IPS-11a (cell line): ENCODE measurements around the gene GLRA1.
"Not testable (repeated sequence)": the region's sequence is repeated elsewhere in the genome, so short reads cannot be mapped to it uniquely, and the experiment has no call there.

ENCODE experiments used
- H3K4me3 ChIP-seq: one replicate; pipeline ENCODE4 v1.5.1; 2013; ENCODE audit warnings: low read depth, low read length, control low read depth

The GLRA1 gene

DNA sequence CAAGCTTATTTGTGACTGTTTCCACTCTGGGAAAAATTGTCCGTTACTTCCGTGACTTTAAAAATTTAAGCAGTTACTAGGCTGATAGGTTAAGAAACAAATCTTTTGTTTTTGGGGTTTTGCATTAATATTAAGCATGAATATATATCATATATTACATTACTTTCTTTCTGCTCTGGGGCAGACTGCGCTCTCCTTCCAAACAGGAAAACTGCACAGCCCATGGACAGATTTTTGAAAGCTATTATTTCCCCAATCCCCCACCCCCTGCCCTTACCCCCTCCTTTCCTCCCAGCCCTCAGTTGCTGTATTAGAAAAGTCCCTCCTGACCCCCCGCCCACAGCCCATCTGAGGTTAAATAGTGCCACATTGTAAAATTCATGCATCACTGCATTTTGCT is 102.5 kb downstream of the GLRA1 start:
- no peak overlapping the region for H3K4me3 ChIP-seq

GRCh38 chr5:151820903-151821302 is 103.7 kb downstream of the GLRA1 start:
- H3K4me3 ChIP-seq = no peak overlapping the region

DNA sequence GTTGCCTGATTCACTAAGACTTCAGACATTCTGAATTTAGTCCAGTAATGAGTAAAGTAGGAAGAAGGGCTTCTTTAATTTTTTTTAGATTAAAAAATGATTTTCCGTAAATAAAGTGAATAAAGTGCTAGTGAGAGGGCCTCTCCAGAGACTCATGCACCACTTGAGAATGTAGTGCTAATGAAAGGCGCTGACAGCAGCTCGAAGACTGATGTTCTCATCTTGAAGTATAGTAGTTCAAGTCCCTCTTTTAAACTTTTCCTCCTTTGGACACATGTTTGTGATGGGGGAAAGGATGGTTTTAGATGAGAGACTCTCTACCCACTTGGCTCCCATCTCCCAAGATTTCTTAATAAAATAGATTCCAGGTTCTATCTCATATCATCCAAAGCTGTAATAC is 104.4 kb downstream of the GLRA1 start:
- no peak overlapping the region for H3K4me3 ChIP-seq

- H3K4me3 ChIP-seq = no peak overlapping the region
Measured at GRCh38 chr5:151819830-151820229, 104.8 kb downstream of the GLRA1 start.

DNA sequence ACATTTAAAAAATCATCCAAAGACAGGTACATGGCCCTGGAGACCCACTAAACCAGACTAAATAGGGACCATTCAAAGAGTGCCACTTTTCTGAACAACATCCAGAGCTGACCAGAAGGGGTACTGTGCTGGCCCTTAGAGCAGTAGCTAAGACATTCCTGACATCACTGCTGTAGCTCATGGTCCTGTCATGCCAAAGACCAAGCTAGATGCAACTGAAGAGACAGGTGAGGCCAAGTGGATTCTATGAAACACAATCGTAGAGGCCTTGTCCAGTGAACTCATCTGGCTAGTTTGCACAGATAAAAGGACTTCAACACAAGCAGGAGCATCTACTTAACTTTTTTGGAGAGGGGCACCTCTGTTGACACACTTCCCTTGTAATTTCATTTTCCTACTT is 109.6 kb downstream of the GLRA1 start:
- H3K4me3 ChIP-seq = no peak overlapping the region

- no peak overlapping the region for H3K4me3 ChIP-seq
Measured at GRCh38 chr5:151812757-151813309, 111.8 kb downstream of the GLRA1 start.

GRCh38 chr5:151811593-151812321 is 112.9 kb downstream of the GLRA1 start:
- no peak overlapping the region for H3K4me3 ChIP-seq

GRCh38 chr5:151810897-151811296 is 113.8 kb downstream of the GLRA1 start:
- no peak overlapping the region for H3K4me3 ChIP-seq

DNA sequence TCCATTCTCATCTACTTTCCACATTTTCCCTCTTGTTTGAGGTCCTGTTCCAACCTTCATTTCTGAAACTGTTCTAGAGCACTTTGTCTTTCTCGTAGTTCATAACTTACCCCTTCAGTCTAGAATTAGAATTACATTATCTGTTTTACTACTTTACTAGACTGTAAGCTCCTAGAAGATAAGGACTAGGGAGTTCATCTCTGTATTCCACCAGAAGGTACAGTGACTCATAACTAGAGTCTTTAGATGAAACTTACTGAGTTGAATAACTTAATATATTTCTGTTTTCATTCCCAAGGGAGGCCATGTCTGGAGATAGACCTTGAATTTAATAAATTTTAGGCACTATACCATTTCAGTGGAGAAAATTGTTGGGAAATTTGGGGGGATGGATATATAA is 114.2 kb downstream of the GLRA1 start:
- H3K4me3 ChIP-seq = no peak overlapping the region

GRCh38 chr5:151808451-151809169 is 116.0 kb downstream of the GLRA1 start:
- no peak overlapping the region for H3K4me3 ChIP-seq

- H3K4me3 ChIP-seq = no peak overlapping the region
Measured at GRCh38 chr5:151805414-151806223, 119.0 kb downstream of the GLRA1 start.

DNA sequence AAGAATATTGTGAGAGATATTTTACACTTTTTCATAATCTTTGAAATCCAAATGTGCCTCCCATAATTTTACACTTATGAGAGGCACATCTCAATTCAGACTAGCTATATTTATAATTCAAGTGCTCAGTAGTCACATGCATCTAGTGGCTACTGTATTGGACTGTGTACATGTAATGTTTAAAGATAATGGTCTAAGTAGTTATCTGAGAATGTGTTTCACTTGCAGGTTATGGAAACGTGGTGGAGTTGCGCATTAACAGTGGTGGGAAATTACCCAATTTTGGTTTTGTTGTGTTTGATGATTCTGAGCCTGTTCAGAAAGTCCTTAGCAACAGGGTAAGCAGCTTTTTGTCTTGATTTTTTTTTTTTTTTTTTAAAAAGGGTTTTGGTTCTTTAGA is 124.1 kb downstream of the GLRA1 start:
- H3K4me3 ChIP-seq = no peak overlapping the region

DNA sequence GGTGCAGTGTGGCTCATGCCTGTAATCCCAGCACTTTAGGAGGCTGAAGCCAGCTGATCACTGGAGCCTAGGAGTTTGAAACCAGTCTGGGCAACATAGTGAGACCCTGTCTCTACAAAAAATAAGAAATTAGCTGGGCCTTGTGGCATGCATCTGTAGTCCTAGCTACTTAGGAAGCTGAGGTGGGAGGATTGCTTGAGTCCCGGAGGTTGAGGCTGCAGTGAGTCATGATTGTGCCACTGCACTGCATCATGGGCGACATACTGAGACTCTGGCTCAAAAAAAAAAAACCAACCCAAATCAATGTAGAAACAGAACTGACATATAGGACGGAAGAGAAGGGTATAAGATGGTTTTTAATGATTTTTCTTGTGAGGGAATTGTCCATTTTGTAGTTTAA is 125.2 kb downstream of the GLRA1 start:
- no peak overlapping the region for H3K4me3 ChIP-seq

DNA sequence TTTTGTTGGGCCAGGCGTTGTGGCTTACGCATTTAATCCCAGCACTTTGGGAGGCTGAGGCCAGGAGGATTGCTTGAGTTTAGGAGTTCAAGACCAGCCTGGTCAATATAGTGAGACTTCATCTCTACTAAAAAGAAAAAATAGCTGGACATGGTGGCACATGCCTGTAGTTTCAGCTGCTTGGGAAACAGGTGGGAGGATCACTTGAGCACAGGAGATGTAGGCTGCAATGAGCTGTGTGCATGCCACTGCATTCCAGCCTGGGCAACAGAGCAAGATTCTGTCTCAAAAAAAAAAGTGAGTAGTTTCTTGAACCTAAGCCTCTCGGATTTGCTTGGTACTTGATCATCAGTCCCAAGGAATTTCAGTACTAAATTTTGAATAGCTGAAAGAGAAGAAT is 126.0 kb downstream of the GLRA1 start:
- H3K4me3 ChIP-seq = no peak overlapping the region

GRCh38 chr5:151795426-151795825 is 129.2 kb downstream of the GLRA1 start:
- H3K4me3 ChIP-seq = no peak overlapping the region

DNA sequence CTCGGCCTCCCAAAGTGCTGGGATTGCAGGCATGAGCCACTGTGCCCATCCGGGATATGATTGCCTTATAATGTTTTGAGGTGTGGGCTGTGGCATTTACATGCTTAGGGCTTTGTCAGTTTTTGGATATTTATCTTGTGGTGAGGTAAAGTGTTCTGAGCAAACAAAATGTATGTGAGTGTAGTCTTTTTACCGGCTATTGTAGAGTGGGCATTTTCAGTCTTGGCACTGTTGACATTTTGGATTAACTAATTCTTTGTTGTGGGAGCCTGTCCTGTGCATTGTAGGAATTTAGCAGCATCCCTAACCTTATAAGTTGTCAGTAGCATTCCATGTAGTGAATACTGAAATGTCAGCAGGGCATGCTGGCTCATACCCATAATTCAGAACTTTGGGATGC is 131.3 kb downstream of the GLRA1 start:
- no peak overlapping the region for H3K4me3 ChIP-seq

DNA sequence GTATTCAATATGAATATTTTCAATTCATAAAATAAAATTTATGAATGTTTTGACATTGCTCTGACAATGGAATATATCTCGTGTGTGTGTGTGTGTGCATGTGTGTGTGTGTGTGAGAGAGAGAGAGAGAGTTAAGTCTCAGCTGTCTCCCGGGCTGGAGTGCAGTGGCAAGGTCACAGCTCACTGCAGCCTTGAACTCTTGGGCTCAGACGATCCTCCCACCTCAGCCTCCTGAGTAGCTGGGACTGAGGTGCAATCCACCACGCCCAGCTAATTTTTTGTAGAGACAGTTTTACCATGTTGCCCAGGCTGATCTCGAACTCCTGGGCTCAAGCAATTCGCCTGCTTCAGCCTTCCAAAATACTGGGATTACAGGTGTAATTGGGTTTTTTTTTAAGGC is 136.8 kb downstream of the GLRA1 start:
- no peak overlapping the region for H3K4me3 ChIP-seq

- no peak overlapping the region for H3K4me3 ChIP-seq
Measured at GRCh38 chr5:151786468-151786867, 138.2 kb downstream of the GLRA1 start.

GRCh38 chr5:151784141-151784540 is 140.5 kb downstream of the GLRA1 start:
- no peak overlapping the region for H3K4me3 ChIP-seq

DNA sequence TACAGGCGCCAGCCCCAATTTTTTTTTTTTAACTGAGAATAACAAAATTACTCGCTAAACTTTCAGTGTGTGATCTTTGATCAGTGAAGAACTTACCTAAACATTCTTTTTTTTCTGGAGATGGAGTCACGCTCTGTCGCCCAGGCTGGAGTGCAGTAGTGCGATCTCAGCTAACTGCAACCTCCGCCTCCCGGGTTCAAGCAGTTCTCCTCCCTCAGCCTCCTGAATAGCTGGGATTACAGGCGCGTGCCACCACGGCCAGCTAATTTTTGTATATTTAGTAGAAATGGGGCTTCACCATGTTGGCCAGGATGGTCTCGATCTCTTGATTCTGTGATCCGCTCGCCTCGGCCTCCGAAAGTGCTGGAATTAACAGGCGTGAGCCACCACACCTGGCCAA is 141.0 kb downstream of the GLRA1 start:
- not testable (repeated sequence) for H3K4me3 ChIP-seq

GRCh38 chr5:151781201-151781600 is 143.4 kb downstream of the GLRA1 start:
- no peak overlapping the region for H3K4me3 ChIP-seq
